ENCODE measurements around the gene KIZ.

The KIZ gene

GRCh38 chr20:21125849-21126580 is at the start of gene KIZ:
Gene KIZ, plus strand, starts transcription at chr20:21126082. Its CDS starts 34 bp downstream, at chr20:21126116.
- Histone ChIP-seq H3K27me3 (ENCODE audit: control insufficient read depth in 1 of 2, insufficient read depth in 2 of 2, low read length in 2 of 2) (no peaks in the 10 kb centered on the region), H3K4me3 (ENCODE audit: low read length in 2 of 2) (peak within 1 kb of the TSS; percentile 83 to 98), H3K27ac (ENCODE audit: low read length) (peak within 1 kb of the TSS; percentile 58), H3K4me1 (ENCODE audit: control insufficient read depth, insufficient read depth, low read length) (peaks cover 4% of the 10 kb centered on the region), H3K36me3 (ENCODE audit: control insufficient read depth in 2 of 2, insufficient read depth in 2 of 2, low read length in 2 of 2) (peaks cover 0 to 4% of the 10 kb centered on the region in 2 donors), H3K9me3 (ENCODE audit: control insufficient read depth in 2 of 2, low read length in 2 of 2) (no peaks in the 10 kb centered on the region), H3K9ac (ENCODE audit: low read length in 2 of 2) (peak within 1 kb of the TSS; percentile 76 to 90)

DNA sequence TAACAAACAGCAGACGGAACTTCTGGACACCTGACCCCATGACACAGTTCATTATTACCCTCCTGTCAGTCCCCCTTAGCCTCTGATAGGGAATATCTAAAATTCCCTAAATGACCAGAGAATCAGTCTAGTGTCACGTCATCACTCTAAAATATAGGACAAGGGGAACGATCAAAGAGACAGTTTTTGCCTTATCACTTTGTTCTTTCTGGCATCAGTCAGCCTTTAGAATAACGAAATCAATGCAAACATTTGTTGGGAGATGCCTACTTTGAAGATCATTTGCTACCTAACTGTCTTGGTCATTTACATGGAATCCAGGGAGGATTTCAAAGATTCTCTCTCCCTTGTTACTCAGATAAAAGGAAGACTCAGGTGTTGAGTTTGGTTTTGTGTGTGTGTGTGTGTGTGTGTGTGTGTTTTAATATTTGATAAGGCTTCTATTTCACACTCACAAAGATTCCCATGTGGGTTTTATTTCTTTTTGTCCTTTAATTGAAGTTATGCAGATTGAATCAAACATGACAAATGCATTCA is 48.0 kb upstream of the KIZ start:
- H3K9ac ChIP-seq (ENCODE audit: low read length in 2 of 2), result no peak overlapping the region

DNA sequence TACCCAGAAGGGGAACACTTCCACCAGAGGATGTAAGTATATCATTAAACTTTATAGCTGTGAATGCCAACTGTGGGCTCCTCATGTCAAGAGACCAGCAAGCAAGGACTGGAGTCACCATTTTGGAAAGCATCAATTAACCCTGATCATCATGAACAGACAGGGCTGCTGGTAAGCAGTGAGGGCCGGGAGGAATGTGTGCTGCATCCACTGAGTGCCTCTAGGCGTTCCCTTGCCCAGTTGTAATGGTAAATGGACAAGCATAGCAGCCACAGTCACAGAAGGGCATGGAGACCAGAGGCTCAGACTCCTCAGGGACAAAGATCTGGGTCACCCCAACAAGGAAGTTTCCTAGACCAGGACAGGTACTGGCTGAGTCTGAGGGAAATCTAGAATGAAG is 43.3 kb upstream of the KIZ start:
- no peaks in the 10 kb centered on the region for H3K9me3 ChIP-seq (ENCODE audit: control insufficient read depth in 2 of 2, low read length in 2 of 2)
- H3K36me3 ChIP-seq (ENCODE audit: control insufficient read depth in 2 of 2, insufficient read depth in 2 of 2, low read length in 2 of 2), result no peaks in the 10 kb centered on the region
- H3K4me1 ChIP-seq (ENCODE audit: control insufficient read depth, insufficient read depth, low read length), result no peaks in the 10 kb centered on the region
- no peak overlapping the region for H3K27ac ChIP-seq (ENCODE audit: low read length)
- H3K27me3 ChIP-seq (ENCODE audit: control insufficient read depth in 1 of 2, insufficient read depth in 2 of 2, low read length in 2 of 2), result peaks cover 6 to 18% of the 10 kb centered on the region in 2 donors
- no peak overlapping the region for H3K4me3 ChIP-seq (ENCODE audit: low read length in 2 of 2)
- H3K9ac ChIP-seq (ENCODE audit: low read length in 2 of 2), result no peak overlapping the region

More for the DNA sequence above, 48.0 kb upstream of the KIZ start:
- Histone ChIP-seq H3K4me3 (ENCODE audit: low read length in 2 of 2) (no peak overlapping the region), H3K9me3 (ENCODE audit: control insufficient read depth in 2 of 2, low read length in 2 of 2) (no peaks in the 10 kb centered on the region), H3K27me3 (ENCODE audit: control insufficient read depth in 1 of 2, insufficient read depth in 2 of 2, low read length in 2 of 2) (peaks cover 0 to 9% of the 10 kb centered on the region in 2 donors), H3K4me1 (ENCODE audit: control insufficient read depth, insufficient read depth, low read length) (no peaks in the 10 kb centered on the region), H3K27ac (ENCODE audit: low read length) (no peak overlapping the region), H3K36me3 (ENCODE audit: control insufficient read depth in 2 of 2, insufficient read depth in 2 of 2, low read length in 2 of 2) (no peaks in the 10 kb centered on the region)

GRCh38 chr20:21083825-21084325 is 42.0 kb upstream of the KIZ start:
- no peak overlapping the region for H3K27ac ChIP-seq (ENCODE audit: low read length)
- H3K36me3 ChIP-seq (ENCODE audit: control insufficient read depth in 2 of 2, insufficient read depth in 2 of 2, low read length in 2 of 2), result no peaks in the 10 kb centered on the region
- H3K9ac ChIP-seq (ENCODE audit: low read length in 2 of 2), result no peak overlapping the region
- no peak overlapping the region for H3K4me3 ChIP-seq (ENCODE audit: low read length in 2 of 2)
- H3K4me1 ChIP-seq (ENCODE audit: control insufficient read depth, insufficient read depth, low read length), result no peaks in the 10 kb centered on the region
- H3K27me3 ChIP-seq (ENCODE audit: control insufficient read depth in 1 of 2, insufficient read depth in 2 of 2, low read length in 2 of 2), result peaks cover 9 to 18% of the 10 kb centered on the region in 2 donors
- H3K9me3 ChIP-seq (ENCODE audit: control insufficient read depth in 2 of 2, low read length in 2 of 2), result no peaks in the 10 kb centered on the region

- Histone ChIP-seq H3K4me3 (ENCODE audit: low read length in 2 of 2) (no peak overlapping the region), H3K36me3 (ENCODE audit: control insufficient read depth in 2 of 2, insufficient read depth in 2 of 2, low read length in 2 of 2) (no peaks in the 10 kb centered on the region), H3K27me3 (ENCODE audit: control insufficient read depth in 1 of 2, insufficient read depth in 2 of 2, low read length in 2 of 2) (peaks cover 25 to 35% of the 10 kb centered on the region in 2 donors), H3K4me1 (ENCODE audit: control insufficient read depth, insufficient read depth, low read length) (no peaks in the 10 kb centered on the region), H3K9me3 (ENCODE audit: control insufficient read depth in 2 of 2, low read length in 2 of 2) (no peaks in the 10 kb centered on the region), H3K27ac (ENCODE audit: low read length) (no peak overlapping the region), H3K9ac (ENCODE audit: low read length in 2 of 2) (no peak overlapping the region)
Measured at GRCh38 chr20:21087862-21088540, 37.9 kb upstream of the KIZ start.

DNA sequence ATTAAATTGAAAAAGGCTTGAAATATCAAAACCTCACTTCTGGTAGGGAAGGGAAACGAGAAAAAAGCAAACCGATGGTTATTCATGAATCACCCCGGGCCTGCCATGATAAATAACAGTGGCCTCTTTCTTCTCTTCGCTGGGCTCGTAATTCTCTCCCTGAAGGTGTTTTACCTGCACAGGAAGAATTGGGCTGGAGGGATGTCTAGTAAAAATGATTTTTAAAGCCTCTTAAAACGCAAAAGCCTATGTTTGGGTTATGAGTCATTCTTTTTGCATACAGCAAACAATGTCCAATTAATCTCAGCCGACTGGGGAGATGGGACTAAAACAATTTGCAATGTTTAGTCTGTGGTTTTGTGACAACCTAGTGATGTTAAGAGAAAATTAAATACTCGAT is 36.5 kb upstream of the KIZ start:
- H3K27me3 ChIP-seq (ENCODE audit: control insufficient read depth in 1 of 2, insufficient read depth in 2 of 2, low read length in 2 of 2), result peaks cover 30 to 32% of the 10 kb centered on the region in 2 donors
- H3K4me3 ChIP-seq (ENCODE audit: low read length in 2 of 2), result no peak overlapping the region
- H3K9me3 ChIP-seq (ENCODE audit: control insufficient read depth in 2 of 2, low read length in 2 of 2), result no peaks in the 10 kb centered on the region
- H3K36me3 ChIP-seq (ENCODE audit: control insufficient read depth in 2 of 2, insufficient read depth in 2 of 2, low read length in 2 of 2), result no peaks in the 10 kb centered on the region
- no peak overlapping the region for H3K27ac ChIP-seq (ENCODE audit: low read length)
- no peak overlapping the region for H3K9ac ChIP-seq (ENCODE audit: low read length in 2 of 2)
- no peaks in the 10 kb centered on the region for H3K4me1 ChIP-seq (ENCODE audit: control insufficient read depth, insufficient read depth, low read length)

GRCh38 chr20:21090111-21090618 is 35.7 kb upstream of the KIZ start:
- Histone ChIP-seq H3K4me3 (ENCODE audit: low read length in 2 of 2) (no peak overlapping the region), H3K9me3 (ENCODE audit: control insufficient read depth in 2 of 2, low read length in 2 of 2) (no peaks in the 10 kb centered on the region), H3K36me3 (ENCODE audit: control insufficient read depth in 2 of 2, insufficient read depth in 2 of 2, low read length in 2 of 2) (no peaks in the 10 kb centered on the region), H3K27ac (ENCODE audit: low read length) (no peak overlapping the region), H3K4me1 (ENCODE audit: control insufficient read depth, insufficient read depth, low read length) (no peaks in the 10 kb centered on the region), H3K27me3 (ENCODE audit: control insufficient read depth in 1 of 2, insufficient read depth in 2 of 2, low read length in 2 of 2) (peaks cover 29 to 30% of the 10 kb centered on the region in 2 donors), H3K9ac (ENCODE audit: low read length in 2 of 2) (no peak overlapping the region)

- no peaks in the 10 kb centered on the region for H3K36me3 ChIP-seq (ENCODE audit: control insufficient read depth in 2 of 2, insufficient read depth in 2 of 2, low read length in 2 of 2)
- no peak overlapping the region for H3K27ac ChIP-seq (ENCODE audit: low read length)
- H3K4me1 ChIP-seq (ENCODE audit: control insufficient read depth, insufficient read depth, low read length), result no peaks in the 10 kb centered on the region
- peaks cover 29% of the 10 kb centered on the region in 2 donors for H3K27me3 ChIP-seq (ENCODE audit: control insufficient read depth in 1 of 2, insufficient read depth in 2 of 2, low read length in 2 of 2)
- no peak overlapping the region for H3K9ac ChIP-seq (ENCODE audit: low read length in 2 of 2)
- H3K9me3 ChIP-seq (ENCODE audit: control insufficient read depth in 2 of 2, low read length in 2 of 2), result no peaks in the 10 kb centered on the region
- no peak overlapping the region for H3K4me3 ChIP-seq (ENCODE audit: low read length in 2 of 2)
Measured at GRCh38 chr20:21090721-21091120, 35.2 kb upstream of the KIZ start.

GRCh38 chr20:21092806-21093205 is 33.1 kb upstream of the KIZ start:
- Histone ChIP-seq H3K36me3 (ENCODE audit: control insufficient read depth in 2 of 2, insufficient read depth in 2 of 2, low read length in 2 of 2) (no peaks in the 10 kb centered on the region), H3K27ac (ENCODE audit: low read length) (no peak overlapping the region), H3K4me1 (ENCODE audit: control insufficient read depth, insufficient read depth, low read length) (no peaks in the 10 kb centered on the region), H3K4me3 (ENCODE audit: low read length in 2 of 2) (no peak overlapping the region), H3K27me3 (ENCODE audit: control insufficient read depth in 1 of 2, insufficient read depth in 2 of 2, low read length in 2 of 2) (peaks cover 36 to 41% of the 10 kb centered on the region in 2 donors), H3K9ac (ENCODE audit: low read length in 2 of 2) (no peak overlapping the region), H3K9me3 (ENCODE audit: control insufficient read depth in 2 of 2, low read length in 2 of 2) (no peaks in the 10 kb centered on the region)

- H3K27me3 ChIP-seq (ENCODE audit: control insufficient read depth in 1 of 2, insufficient read depth in 2 of 2, low read length in 2 of 2), result peaks cover 49 to 54% of the 10 kb centered on the region in 2 donors
- no peak overlapping the region for H3K4me3 ChIP-seq (ENCODE audit: low read length in 2 of 2)
- H3K9ac ChIP-seq (ENCODE audit: low read length in 2 of 2), result no peak overlapping the region
- H3K4me1 ChIP-seq (ENCODE audit: control insufficient read depth, insufficient read depth, low read length), result peaks cover 16% of the 10 kb centered on the region
- no peaks in the 10 kb centered on the region for H3K9me3 ChIP-seq (ENCODE audit: control insufficient read depth in 2 of 2, low read length in 2 of 2)
- no peak overlapping the region for H3K27ac ChIP-seq (ENCODE audit: low read length)
- H3K36me3 ChIP-seq (ENCODE audit: control insufficient read depth in 2 of 2, insufficient read depth in 2 of 2, low read length in 2 of 2), result no peaks in the 10 kb centered on the region
Measured at GRCh38 chr20:21096321-21097043, 29.4 kb upstream of the KIZ start.
